HAP-1 (cell line): ENCODE measurements around the gene ULBP3.

Source experiments
- DNase-seq, 2 experiments: peaks; one replicate each; pipeline ENCODE4 v3.0.0-alpha.2; 2016 to 2020; ENCODE audit warnings: low spot score in 2 of 2
- H3K27me3 ChIP-seq: fragments of 250-450 bp; sonication (Bioruptor Pico); 2 replicates; pipeline ENCODE4 v1.5.1; 2020; ENCODE audit warnings: low read depth, mild to moderate bottlenecking, moderate library complexity
- H3K36me3 ChIP-seq: fragments of 250-450 bp; sonication (Bioruptor Pico); replicated peaks from 2 replicates; pipeline ENCODE4 v1.5.1; 2020; ENCODE audit warnings: mild to moderate bottlenecking
- H3K4me1 ChIP-seq: fragments of 250-450 bp; sonication (Bioruptor Pico); 2 replicates; pipeline ENCODE4 v1.5.1; 2020; ENCODE audit warnings: mild to moderate bottlenecking
- H3K4me3 ChIP-seq: fragments of 250-450 bp; sonication (Bioruptor Pico); 2 replicates; pipeline ENCODE4 v1.5.1; 2020; ENCODE audit warnings: mild to moderate bottlenecking, moderate library complexity
- H3K9me3 ChIP-seq: fragments of 250-450 bp; sonication (Bioruptor Pico); 2 replicates; pipeline ENCODE4 v1.5.1; 2020; ENCODE audit warnings: mild to moderate bottlenecking, moderate library complexity
- in situ Hi-C: fragments of 300-500 bp; cut with MboI; formaldehyde crosslinking; loops from 3 replicates; pipeline ENCODE4 v1.14.3; 2020; ENCODE audit warnings: low sequenced_read_pairs, inconsistent platforms, mixed read lengths

ULBP3 gene

GRCh38 chr6:150068720-150069648, at the start of gene ULBP3:
ULBP3 (minus strand) TSS chr6:150069121; CDS start chr6:150069066, 55 bp downstream.
- no peaks in the 10 kb centered on the region for H3K27me3 ChIP-seq
- H3K4me1 ChIP-seq = peaks cover 7% of the 10 kb centered on the region
- H3K9me3 ChIP-seq = no peaks in the 10 kb centered on the region
- H3K4me3 ChIP-seq = peak within 1 kb of the TSS; percentile 75
- H3K36me3 ChIP-seq = peaks cover 11% of the 10 kb centered on the region
- peak; percentile 88 to 95 for DNase-seq
- in situ Hi-C loops = loop anchor here (25.0 kb wide), 1 partner anchor 743 kb away; no protein-coding TSS in a partner anchor

GRCh38 chr6:150118627-150119026, 49.7 kb upstream of the ULBP3 start:
- in situ Hi-C loops = no loop called here
- Histone ChIP-seq H3K4me3 (no peak overlapping the region), H3K9me3 (no peaks in the 10 kb centered on the region), H3K4me1 (no peaks in the 10 kb centered on the region), H3K36me3 (no peaks in the 10 kb centered on the region), H3K27me3 (no peaks in the 10 kb centered on the region)
- DNase-seq = no peak

GRCh38 chr6:150118203-150118602, 49.3 kb upstream of the ULBP3 start:
- in situ Hi-C loops = no loop called here
- Histone ChIP-seq H3K36me3 (no peaks in the 10 kb centered on the region), H3K4me1 (no peaks in the 10 kb centered on the region), H3K4me3 (no peak overlapping the region), H3K27me3 (no peaks in the 10 kb centered on the region), H3K9me3 (no peaks in the 10 kb centered on the region)
- DNase-seq = no peak

DNA sequence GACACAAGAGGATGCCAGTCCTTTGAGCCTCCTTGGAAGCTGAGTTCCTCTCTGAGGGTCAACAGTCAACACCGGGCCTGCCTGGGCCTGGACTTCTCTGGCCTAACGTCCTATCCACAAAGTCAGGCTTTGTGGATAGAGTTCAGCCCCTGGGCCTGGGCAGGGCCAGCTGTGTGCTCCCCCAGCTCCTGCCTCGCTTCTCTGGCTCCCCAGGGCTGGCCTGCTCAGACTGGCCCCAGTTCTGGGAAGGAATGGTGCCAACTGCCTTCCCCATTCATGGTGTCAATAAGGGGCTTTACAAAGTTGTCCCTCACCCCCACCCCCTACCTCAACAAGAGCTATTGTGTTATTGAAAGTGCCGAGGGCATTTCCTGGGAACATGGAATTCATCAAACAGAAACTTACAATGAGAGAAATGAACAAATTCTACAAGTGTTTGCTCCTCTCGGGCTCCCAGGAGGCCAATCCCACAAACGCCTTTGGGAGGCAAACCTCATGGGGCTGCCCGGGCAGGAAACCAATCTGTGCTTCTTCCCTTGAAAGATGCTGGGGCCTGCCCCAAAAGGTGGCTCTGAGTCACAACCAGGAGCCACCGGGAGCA, 47.4 kb upstream of the ULBP3 start:
- in situ Hi-C loops = no loop called here
- no peaks in the 10 kb centered on the region for H3K36me3 ChIP-seq
- H3K4me3 ChIP-seq = no peak overlapping the region
- no peaks in the 10 kb centered on the region for H3K27me3 ChIP-seq
- H3K4me1 ChIP-seq = no peaks in the 10 kb centered on the region
- H3K9me3 ChIP-seq = no peaks in the 10 kb centered on the region
- DNase-seq = no peak

DNA sequence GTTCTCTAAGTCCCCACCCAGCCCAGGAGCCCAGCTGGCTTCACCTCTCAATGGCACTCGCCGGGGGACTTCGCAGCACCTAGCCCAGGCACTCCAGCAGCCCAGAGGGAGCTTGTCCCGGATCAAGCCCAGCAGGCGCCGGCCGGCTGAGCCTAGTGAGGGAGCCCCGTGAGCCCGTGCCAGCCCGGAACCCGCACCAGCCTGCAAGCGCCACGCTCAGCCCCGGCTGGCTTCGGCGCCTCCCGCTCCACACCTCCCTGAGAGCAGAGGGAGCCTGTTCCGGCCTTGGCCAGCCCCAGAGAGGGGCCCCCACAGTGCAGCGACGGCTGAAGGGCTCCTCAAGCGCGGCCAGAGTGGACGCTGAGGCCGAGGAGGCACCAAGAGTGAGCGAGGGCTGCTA, 46.8 kb upstream of the ULBP3 start:
- Histone ChIP-seq H3K27me3 (no peaks in the 10 kb centered on the region), H3K36me3 (no peaks in the 10 kb centered on the region)

GRCh38 chr6:150112233-150112632, 43.3 kb upstream of the ULBP3 start:
- Histone ChIP-seq H3K9me3 (no peaks in the 10 kb centered on the region), H3K4me3 (no peak overlapping the region), H3K27me3 (no peaks in the 10 kb centered on the region), H3K36me3 (no peaks in the 10 kb centered on the region), H3K4me1 (no peaks in the 10 kb centered on the region)
- in situ Hi-C loops = no loop called here
- DNase-seq = no peak

More for the DNA sequence above, 46.8 kb upstream of the ULBP3 start:
- Histone ChIP-seq H3K4me3 (no peak overlapping the region), H3K9me3 (no peaks in the 10 kb centered on the region), H3K4me1 (no peaks in the 10 kb centered on the region)
- no peak for DNase-seq
- in situ Hi-C loops = no loop called here

- Histone ChIP-seq H3K4me1 (no peaks in the 10 kb centered on the region), H3K9me3 (no peaks in the 10 kb centered on the region), H3K4me3 (no peak overlapping the region), H3K27me3 (no peaks in the 10 kb centered on the region), H3K36me3 (no peaks in the 10 kb centered on the region)
- in situ Hi-C loops = no loop called here
- no peak for DNase-seq
These were observed 33.9 kb upstream of the ULBP3 start for GRCh38 chr6:150102750-150103270.

DNA sequence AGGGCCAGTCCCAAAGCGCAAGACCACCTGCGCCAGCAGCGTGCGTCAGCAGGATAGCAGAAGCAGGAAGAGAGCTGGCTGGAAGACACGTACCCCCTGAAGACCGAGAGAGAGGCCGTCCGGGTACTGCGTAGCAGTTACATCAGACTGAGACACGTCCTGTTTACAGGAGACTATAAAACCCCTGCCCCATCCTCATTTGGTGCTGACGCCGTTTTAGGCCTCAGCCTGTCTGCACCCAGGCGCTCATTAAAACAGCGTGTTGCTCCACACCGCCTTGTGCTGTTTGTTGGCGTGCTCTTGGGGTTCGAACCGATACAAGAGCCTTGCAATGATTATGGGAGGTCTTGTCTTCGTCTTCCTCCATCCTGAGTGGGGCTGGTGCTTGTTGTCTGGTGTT, 31.8 kb upstream of the ULBP3 start:
- Histone ChIP-seq H3K27me3 (peaks cover 3% of the 10 kb centered on the region; the same call in 1 of the 2 replicates), H3K4me1 (peaks cover 3% of the 10 kb centered on the region; the same call in 1 of the 2 replicates), H3K36me3 (no peaks in the 10 kb centered on the region), H3K9me3 (no peaks in the 10 kb centered on the region), H3K4me3 (no peak overlapping the region)
- DNase-seq = no peak
- in situ Hi-C loops = no loop called here

GRCh38 chr6:150099953-150100352, 31.0 kb upstream of the ULBP3 start:
- in situ Hi-C loops = no loop called here

DNA sequence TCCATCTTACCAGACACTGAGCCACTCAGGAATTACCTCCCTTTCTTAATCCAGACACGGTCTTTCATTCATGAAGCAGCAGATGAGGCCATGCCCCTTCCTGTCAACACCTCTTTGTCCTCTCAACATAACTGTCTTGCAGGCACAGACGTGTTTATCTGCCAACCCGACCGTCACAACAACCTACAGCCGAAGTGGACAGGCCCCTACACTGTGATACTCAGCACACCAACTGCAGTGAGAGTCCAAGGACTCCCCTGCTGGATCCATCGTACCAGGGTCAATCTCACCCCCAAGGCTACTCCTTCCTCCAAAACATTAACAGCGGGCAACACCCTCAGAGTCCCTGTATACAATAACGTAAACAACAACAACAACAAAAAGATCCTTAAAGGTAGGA, 30.6 kb upstream of the ULBP3 start:
- H3K36me3 ChIP-seq = no peaks in the 10 kb centered on the region
- H3K4me3 ChIP-seq = no peak overlapping the region
- DNase-seq = no peak
- in situ Hi-C loops = no loop called here
- H3K4me1 ChIP-seq = peaks cover 3% of the 10 kb centered on the region; the same call in 1 of the 2 replicates
- H3K9me3 ChIP-seq = no peaks in the 10 kb centered on the region
- H3K27me3 ChIP-seq = peaks cover 3% of the 10 kb centered on the region; the same call in 1 of the 2 replicates

More at GRCh38 chr6:150099953-150100352, 31.0 kb upstream of the ULBP3 start:
- no peak for DNase-seq
- Histone ChIP-seq H3K4me1 (peaks cover 3% of the 10 kb centered on the region; the same call in 1 of the 2 replicates), H3K27me3 (peaks cover 3% of the 10 kb centered on the region; the same call in 1 of the 2 replicates), H3K9me3 (no peaks in the 10 kb centered on the region), H3K36me3 (no peaks in the 10 kb centered on the region), H3K4me3 (no peak overlapping the region)

DNA sequence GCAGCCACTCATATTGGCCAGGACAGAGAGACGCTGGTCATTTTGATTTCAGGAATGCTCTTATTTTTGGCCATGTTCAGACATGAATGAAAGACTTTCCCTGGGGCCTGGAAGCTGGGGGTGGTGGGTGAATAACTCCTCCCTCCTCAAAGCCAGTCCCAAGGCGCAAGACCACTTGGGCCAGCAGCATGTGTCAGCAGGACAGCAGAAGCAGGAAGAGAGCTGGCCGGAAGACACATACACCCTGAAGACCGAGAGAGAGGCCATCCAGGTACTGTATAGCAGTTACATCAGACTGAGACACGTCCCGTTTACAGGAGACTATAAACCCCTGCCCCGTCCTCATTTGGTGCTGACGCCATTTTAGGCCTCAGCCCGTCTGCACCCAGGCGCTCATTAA, 29.2 kb upstream of the ULBP3 start:
- Histone ChIP-seq H3K9me3 (no peaks in the 10 kb centered on the region), H3K4me1 (peaks cover 3% of the 10 kb centered on the region; the same call in 1 of the 2 replicates), H3K4me3 (no peak overlapping the region), H3K27me3 (peaks cover 3% of the 10 kb centered on the region; the same call in 1 of the 2 replicates), H3K36me3 (no peaks in the 10 kb centered on the region)
- DNase-seq = no peak
- in situ Hi-C loops = no loop called here

DNA sequence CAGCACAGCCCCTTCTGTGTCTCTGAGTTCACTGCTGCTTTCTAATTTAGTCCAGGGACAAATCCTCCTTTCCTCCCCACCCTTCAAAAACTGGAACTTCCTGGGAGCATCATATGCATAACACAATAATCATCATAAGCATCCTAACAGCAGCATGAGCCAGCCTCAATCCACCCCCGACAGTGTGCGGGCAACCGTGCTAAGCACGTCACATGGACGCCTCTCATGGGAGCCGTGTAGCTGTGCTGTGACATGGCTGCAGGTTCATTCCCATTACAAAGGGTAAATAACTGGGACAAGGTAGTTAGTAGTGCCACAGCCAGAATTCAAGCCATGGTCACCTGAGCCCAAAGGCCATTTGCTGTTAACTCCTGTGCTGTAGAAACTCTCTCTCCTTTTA, 24.5 kb upstream of the ULBP3 start:
- no peaks in the 10 kb centered on the region for H3K36me3 ChIP-seq
- no peak for DNase-seq
- in situ Hi-C loops = no loop called here
- no peaks in the 10 kb centered on the region for H3K9me3 ChIP-seq
- no peak overlapping the region for H3K4me3 ChIP-seq
- peaks cover 3% of the 10 kb centered on the region; the same call in 1 of the 2 replicates for H3K27me3 ChIP-seq
- H3K4me1 ChIP-seq = peaks cover 3% of the 10 kb centered on the region; the same call in 1 of the 2 replicates

GRCh38 chr6:150091476-150091875, 22.6 kb upstream of the ULBP3 start:
- DNase-seq = no peak
- Histone ChIP-seq H3K9me3 (no peaks in the 10 kb centered on the region), H3K27me3 (peaks cover 3% of the 10 kb centered on the region; the same call in 1 of the 2 replicates), H3K36me3 (no peaks in the 10 kb centered on the region), H3K4me1 (no peaks in the 10 kb centered on the region), H3K4me3 (no peak overlapping the region)
- in situ Hi-C loops = no loop called here

DNA sequence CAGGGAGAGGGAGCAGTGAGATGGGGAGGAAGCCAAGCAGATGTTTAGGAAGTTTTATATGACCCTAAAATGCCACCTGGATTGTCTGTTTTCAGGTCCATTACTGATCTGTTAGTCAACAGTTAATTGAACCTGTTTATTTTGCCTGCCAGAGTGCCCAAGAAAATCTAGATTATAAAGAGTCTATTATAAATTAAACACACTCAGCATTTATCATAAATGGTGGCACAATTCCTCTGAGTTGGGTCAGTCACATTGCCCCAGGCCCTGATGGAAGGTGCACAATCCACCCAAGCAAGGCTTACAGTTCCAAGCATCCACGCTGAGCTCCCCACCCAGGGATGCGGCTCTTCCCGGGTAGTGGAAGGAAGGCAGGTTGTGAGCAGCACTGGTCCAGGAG, 21.4 kb upstream of the ULBP3 start:
- no peaks in the 10 kb centered on the region for H3K9me3 ChIP-seq
- no peak for DNase-seq
- no peaks in the 10 kb centered on the region for H3K36me3 ChIP-seq
- H3K27me3 ChIP-seq = no peaks in the 10 kb centered on the region
- no peak overlapping the region for H3K4me3 ChIP-seq
- H3K4me1 ChIP-seq = no peaks in the 10 kb centered on the region
- in situ Hi-C loops = no loop called here
